NCI-H526 treated with DMSO at 0.1 percent for 48 hours (cell line): ENCODE data around the gene WDR88.
"Not testable (repeated sequence)": the region's sequence is repeated elsewhere in the genome, so short reads cannot be mapped to it uniquely, and the experiment has no call there.

Experiments used
- DNase-seq: peaks from one replicate; lab custom pipeline; 2025; lab: John Stamatoyannopoulos, UW

The WDR88 gene

GRCh38 chr19:33197591-33198000 lies 65.7 kb downstream of the WDR88 start:
- no peak for DNase-seq

- DNase-seq: no peak
These were observed 66.3 kb downstream of the WDR88 start for GRCh38 chr19:33198169-33198568.

GRCh38 chr19:33199441-33200265 lies 67.7 kb downstream of the WDR88 start:
- no peak for DNase-seq

GRCh38 chr19:33201473-33201872 lies 69.6 kb downstream of the WDR88 start:
- DNase-seq: no peak

GRCh38 chr19:33201886-33202545 lies 70.1 kb downstream of the WDR88 start:
- DNase-seq: no peak

GRCh38 chr19:33202546-33203507 lies 70.9 kb downstream of the WDR88 start:
- DNase-seq: no peak

- DNase-seq: no peak
These were observed 71.6 kb downstream of the WDR88 start for GRCh38 chr19:33203529-33203928.

GRCh38 chr19:33204136-33204973 lies 72.4 kb downstream of the WDR88 start:
- no peak for DNase-seq

GRCh38 chr19:33205110-33205509 lies 73.2 kb downstream of the WDR88 start:
- no peak for DNase-seq

- DNase-seq: no peak
These were observed 73.8 kb downstream of the WDR88 start for GRCh38 chr19:33205531-33206260.

- no peak for DNase-seq
These were observed 74.5 kb downstream of the WDR88 start for GRCh38 chr19:33206261-33207039.

- DNase-seq: no peak
These were observed 75.2 kb downstream of the WDR88 start for GRCh38 chr19:33207040-33207620.

GRCh38 chr19:33207903-33208302 lies 76.0 kb downstream of the WDR88 start:
- no peak for DNase-seq

- no peak for DNase-seq
These were observed 76.5 kb downstream of the WDR88 start for GRCh38 chr19:33208371-33208895.

GRCh38 chr19:33208904-33209849 lies 77.3 kb downstream of the WDR88 start:
- no peak for DNase-seq

- not testable (repeated sequence) for DNase-seq
These were observed 77.9 kb downstream of the WDR88 start for GRCh38 chr19:33209850-33210230.

GRCh38 chr19:33210266-33210940 lies 78.5 kb downstream of the WDR88 start:
- no peak for DNase-seq
